ENCODE data around the gene FOXO6.

DNA sequence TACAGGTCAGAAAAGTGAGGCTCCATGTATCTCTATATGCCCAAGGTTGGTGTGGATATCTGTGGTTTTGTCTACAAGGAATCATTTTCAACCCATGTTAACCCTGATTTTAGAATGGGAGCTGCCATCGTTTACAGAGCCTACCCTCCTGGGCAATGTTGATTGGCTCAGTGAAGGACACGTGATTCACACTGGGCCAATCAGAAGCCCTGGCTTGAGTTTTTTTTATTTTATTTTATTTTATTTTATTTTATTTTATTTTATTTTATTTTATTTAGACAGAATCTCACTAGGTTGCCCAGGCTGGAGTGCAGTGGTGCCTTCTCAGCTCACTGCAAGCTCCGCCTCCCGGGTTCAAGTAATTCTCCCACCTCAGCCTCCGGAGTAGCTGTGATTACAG, 35.8 kb downstream of the FOXO6 start:
- TF ChIP-seq EZH2 (IDR thresholded peaks at IDR 0.05; ENCODE audit: low read length, missing control alignments): no peak
- TF ChIP-seq, protein P1, sequence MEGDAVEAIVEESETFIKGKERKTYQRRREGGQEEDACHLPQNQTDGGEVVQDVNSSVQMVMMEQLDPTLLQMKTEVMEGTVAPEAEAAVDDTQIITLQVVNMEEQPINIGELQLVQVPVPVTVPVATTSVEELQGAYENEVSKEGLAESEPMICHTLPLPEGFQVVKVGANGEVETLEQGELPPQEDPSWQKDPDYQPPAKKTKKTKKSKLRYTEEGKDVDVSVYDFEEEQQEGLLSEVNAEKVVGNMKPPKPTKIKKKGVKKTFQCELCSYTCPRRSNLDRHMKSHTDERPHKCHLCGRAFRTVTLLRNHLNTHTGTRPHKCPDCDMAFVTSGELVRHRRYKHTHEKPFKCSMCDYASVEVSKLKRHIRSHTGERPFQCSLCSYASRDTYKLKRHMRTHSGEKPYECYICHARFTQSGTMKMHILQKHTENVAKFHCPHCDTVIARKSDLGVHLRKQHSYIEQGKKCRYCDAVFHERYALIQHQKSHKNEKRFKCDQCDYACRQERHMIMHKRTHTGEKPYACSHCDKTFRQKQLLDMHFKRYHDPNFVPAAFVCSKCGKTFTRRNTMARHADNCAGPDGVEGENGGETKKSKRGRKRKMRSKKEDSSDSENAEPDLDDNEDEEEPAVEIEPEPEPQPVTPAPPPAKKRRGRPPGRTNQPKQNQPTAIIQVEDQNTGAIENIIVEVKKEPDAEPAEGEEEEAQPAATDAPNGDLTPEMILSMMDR (conservative IDR thresholded peaks at IDR 0.05 in 1 of 2, IDR thresholded peaks at IDR 0.05 in 1 of 2; ENCODE audit: low read depth in 1 of 2, low read length in 2 of 2): no peak

Data from fibroblast of lung (primary cell).